IMR-90 (cell line): Measurements from ENCODE around the gene SCLY.

Experiments used
- CEBPB ChIP-seq: IDR thresholded peaks from 2 replicates; pipeline ENCODE4 v1.6.1; 2012; ENCODE audit warnings: low read depth, low read length, improper control_type of control experiment
- CHD1 ChIP-seq: IDR thresholded peaks from 2 replicates; pipeline ENCODE4 v1.6.1; 2012; ENCODE audit warnings: low read depth, low read length, improper control_type of control experiment
- MAFK ChIP-seq: IDR thresholded peaks from 2 replicates; pipeline ENCODE4 v1.6.1; 2012; ENCODE audit warnings: low read depth, low read length, improper control_type of control experiment
- MAZ ChIP-seq: IDR thresholded peaks from 2 replicates; pipeline ENCODE4 v1.6.1; 2012; ENCODE audit warnings: low read depth, mild to moderate bottlenecking, low read length, improper control_type of control experiment, moderate library complexity, borderline replicate concordance
- MXI1 ChIP-seq: IDR thresholded peaks from 2 replicates; pipeline ENCODE4 v1.6.1; 2012; ENCODE audit warnings: low read depth, mild to moderate bottlenecking, low read length, moderate library complexity, borderline replicate concordance
- POLR2A ChIP-seq: IDR thresholded peaks from 2 replicates; pipeline ENCODE4 v1.6.1; 2012; ENCODE audit warnings: mild to moderate bottlenecking, low read depth, low read length
- RAD21 ChIP-seq: IDR thresholded peaks from 2 replicates; pipeline ENCODE4 v1.6.1; 2012; ENCODE audit warnings: low read length, improper control_type of control experiment
- RCOR1 ChIP-seq: IDR thresholded peaks from 2 replicates; pipeline ENCODE4 v1.6.1; 2012; ENCODE audit warnings: mild to moderate bottlenecking, low read length, improper control_type of control experiment; ENCODE audit not compliant: insufficient replicate concordance
- RFX5 ChIP-seq: IDR thresholded peaks from 2 replicates; pipeline ENCODE4 v1.8.0; 2012; ENCODE audit warnings: low read depth, mild to moderate bottlenecking, low read length, moderate library complexity
- SMC3 ChIP-seq: fragments of 150-350 bp; IDR thresholded peaks from 2 replicates; pipeline ENCODE4 v1.6.1; 2016; ENCODE audit warnings: low read depth, mild to moderate bottlenecking, antibody characterized with exemption, low read length, moderate library complexity
- TF ChIP-seq, protein P1 (sequence below): conservative IDR thresholded peaks from 2 replicates; pipeline ENCODE4 v1.5.1; 2012; ENCODE audit warnings: mild to moderate bottlenecking, low read depth, low read length, improper control_type of control experiment
- TF ChIP-seq, protein P2 (sequence below): fragments of 150-350 bp; IDR thresholded peaks from 2 replicates; pipeline ENCODE4 v1.6.1; 2017; ENCODE audit warnings: mild to moderate bottlenecking, antibody characterized with exemption, low read length, low read depth
- TF ChIP-seq, protein P3 (sequence below): fragments of 150-350 bp; IDR thresholded peaks from 2 replicates; pipeline ENCODE4 v1.6.1; 2016; ENCODE audit warnings: low read depth, mild to moderate bottlenecking, low read length, moderate library complexity, borderline replicate concordance

DNA sequence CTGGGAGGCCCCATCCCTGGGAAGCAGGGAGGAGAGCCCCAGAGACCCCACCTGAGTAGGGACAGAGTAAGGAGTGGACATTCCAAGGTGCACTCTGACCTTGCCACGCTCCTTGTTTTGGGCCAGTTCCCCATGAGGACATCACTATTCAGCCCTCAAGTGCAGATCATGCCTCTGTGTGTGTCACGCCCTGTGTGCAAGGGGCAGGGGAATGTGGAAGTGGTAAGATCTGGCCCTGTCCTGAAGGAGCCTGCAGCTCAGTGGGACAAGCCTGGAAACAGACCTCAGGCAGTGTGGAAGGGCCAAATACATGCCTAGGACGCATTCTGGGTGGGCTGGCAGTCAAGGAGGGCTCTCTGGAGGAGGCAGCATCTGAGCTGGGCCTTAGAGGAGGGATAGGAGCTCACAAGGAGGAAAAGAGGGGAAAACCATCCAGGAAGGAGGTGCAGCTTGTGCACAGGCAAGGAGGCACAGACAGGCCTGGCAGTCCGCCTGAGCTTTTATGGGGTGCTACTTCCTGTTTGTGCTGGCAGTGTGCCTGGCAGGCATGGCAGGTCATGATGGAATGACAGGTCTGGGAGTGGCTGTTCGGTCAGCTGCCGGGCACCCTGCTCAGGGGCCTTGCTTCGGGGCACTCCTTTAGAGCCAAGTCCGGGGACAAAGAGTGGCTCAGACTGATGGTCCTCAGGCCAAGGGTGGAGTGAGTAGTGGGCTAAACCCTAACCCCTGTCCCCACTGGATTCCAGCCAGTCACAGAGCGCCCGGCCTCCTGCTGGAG, 80.9 kb downstream of the SCLY start:
- TF ChIP-seq, protein P1, sequence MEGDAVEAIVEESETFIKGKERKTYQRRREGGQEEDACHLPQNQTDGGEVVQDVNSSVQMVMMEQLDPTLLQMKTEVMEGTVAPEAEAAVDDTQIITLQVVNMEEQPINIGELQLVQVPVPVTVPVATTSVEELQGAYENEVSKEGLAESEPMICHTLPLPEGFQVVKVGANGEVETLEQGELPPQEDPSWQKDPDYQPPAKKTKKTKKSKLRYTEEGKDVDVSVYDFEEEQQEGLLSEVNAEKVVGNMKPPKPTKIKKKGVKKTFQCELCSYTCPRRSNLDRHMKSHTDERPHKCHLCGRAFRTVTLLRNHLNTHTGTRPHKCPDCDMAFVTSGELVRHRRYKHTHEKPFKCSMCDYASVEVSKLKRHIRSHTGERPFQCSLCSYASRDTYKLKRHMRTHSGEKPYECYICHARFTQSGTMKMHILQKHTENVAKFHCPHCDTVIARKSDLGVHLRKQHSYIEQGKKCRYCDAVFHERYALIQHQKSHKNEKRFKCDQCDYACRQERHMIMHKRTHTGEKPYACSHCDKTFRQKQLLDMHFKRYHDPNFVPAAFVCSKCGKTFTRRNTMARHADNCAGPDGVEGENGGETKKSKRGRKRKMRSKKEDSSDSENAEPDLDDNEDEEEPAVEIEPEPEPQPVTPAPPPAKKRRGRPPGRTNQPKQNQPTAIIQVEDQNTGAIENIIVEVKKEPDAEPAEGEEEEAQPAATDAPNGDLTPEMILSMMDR = no peak
- TF ChIP-seq, protein P2, sequence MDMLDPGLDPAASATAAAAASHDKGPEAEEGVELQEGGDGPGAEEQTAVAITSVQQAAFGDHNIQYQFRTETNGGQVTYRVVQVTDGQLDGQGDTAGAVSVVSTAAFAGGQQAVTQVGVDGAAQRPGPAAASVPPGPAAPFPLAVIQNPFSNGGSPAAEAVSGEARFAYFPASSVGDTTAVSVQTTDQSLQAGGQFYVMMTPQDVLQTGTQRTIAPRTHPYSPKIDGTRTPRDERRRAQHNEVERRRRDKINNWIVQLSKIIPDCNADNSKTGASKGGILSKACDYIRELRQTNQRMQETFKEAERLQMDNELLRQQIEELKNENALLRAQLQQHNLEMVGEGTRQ = no peak
- TF ChIP-seq CEBPB = no peak
- no peak for TF ChIP-seq RCOR1
- no peak for TF ChIP-seq CHD1
- TF ChIP-seq POLR2A = no peak
- TF ChIP-seq, protein P3, sequence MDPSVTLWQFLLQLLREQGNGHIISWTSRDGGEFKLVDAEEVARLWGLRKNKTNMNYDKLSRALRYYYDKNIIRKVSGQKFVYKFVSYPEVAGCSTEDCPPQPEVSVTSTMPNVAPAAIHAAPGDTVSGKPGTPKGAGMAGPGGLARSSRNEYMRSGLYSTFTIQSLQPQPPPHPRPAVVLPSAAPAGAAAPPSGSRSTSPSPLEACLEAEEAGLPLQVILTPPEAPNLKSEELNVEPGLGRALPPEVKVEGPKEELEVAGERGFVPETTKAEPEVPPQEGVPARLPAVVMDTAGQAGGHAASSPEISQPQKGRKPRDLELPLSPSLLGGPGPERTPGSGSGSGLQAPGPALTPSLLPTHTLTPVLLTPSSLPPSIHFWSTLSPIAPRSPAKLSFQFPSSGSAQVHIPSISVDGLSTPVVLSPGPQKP = no peak
- no peak for TF ChIP-seq MXI1
- no peak for TF ChIP-seq MAFK
- no peak for TF ChIP-seq RAD21
- TF ChIP-seq RFX5 = no peak
- no peak for TF ChIP-seq MAZ
- no peak for TF ChIP-seq SMC3
